Measurements from ENCODE around the gene USP9Y.

- TF ChIP-seq EZH2 (IDR thresholded peaks at IDR 0.05; ENCODE audit: borderline replicate concordance, low read depth, low read length, poor library complexity, severe bottlenecking) (no peak), CTCF (conservative IDR thresholded peaks at IDR 0.05; ENCODE audit: low read depth, low read length) (no peak)
Observed at GRCh38 chrY:12823408-12823807, 122.4 kb downstream of the USP9Y start.
